Measurements from ENCODE around the gene NOP58. TPM values are rescaled to one million over a fixed set of nuclear protein-coding genes. Genes with fewer than 3 reads are reported as not detected.
"Not testable (repeated sequence)": the region's sequence is repeated elsewhere in the genome, so short reads cannot be mapped to it uniquely, and the experiment has no call there.

NOP58 gene
- total RNA-seq, 1 donor from 2014 or later, result 81.5 TPM

DNA sequence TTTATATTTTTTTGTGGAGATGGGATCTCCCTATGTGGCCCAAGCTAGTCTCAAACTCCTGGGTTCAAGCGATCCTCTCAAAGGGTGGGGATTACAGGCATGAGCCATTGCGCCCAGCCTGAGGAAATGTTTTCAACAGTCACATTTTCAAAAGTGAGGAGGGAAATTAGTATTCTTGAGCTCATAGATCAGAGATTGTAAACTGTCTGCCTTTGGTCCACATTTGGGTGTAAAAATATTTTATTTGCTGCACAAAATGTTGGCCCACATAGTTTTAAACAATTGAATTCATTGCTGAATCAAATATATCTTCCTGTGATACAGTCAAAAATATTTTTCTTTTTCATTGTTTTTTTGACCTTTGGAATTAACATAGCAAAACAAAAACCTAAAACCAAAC is 48.6 kb downstream of the NOP58 start:
- no peaks in the 10 kb centered on the region for H3K27me3 Mint-ChIP-seq (ENCODE audit: low read depth)
- no peaks in the 10 kb centered on the region for H3K9me3 Mint-ChIP-seq
- no peak for DNase-seq (ENCODE audit: low spot score in 2 of 2, unreplicated experiment in 2 of 2)
- TF ChIP-seq, protein P1, sequence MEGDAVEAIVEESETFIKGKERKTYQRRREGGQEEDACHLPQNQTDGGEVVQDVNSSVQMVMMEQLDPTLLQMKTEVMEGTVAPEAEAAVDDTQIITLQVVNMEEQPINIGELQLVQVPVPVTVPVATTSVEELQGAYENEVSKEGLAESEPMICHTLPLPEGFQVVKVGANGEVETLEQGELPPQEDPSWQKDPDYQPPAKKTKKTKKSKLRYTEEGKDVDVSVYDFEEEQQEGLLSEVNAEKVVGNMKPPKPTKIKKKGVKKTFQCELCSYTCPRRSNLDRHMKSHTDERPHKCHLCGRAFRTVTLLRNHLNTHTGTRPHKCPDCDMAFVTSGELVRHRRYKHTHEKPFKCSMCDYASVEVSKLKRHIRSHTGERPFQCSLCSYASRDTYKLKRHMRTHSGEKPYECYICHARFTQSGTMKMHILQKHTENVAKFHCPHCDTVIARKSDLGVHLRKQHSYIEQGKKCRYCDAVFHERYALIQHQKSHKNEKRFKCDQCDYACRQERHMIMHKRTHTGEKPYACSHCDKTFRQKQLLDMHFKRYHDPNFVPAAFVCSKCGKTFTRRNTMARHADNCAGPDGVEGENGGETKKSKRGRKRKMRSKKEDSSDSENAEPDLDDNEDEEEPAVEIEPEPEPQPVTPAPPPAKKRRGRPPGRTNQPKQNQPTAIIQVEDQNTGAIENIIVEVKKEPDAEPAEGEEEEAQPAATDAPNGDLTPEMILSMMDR (IDR thresholded peaks at IDR 0.05; ENCODE audit: unreplicated experiment), result no peak
- H3K4me1 Mint-ChIP-seq, result peaks cover 13% of the 10 kb centered on the region
- peaks cover 5% of the 10 kb centered on the region for H3K36me3 Mint-ChIP-seq
- H3K4me3 Mint-ChIP-seq, result no peak overlapping the region
- no peak overlapping the region for H3K27ac Mint-ChIP-seq

DNA sequence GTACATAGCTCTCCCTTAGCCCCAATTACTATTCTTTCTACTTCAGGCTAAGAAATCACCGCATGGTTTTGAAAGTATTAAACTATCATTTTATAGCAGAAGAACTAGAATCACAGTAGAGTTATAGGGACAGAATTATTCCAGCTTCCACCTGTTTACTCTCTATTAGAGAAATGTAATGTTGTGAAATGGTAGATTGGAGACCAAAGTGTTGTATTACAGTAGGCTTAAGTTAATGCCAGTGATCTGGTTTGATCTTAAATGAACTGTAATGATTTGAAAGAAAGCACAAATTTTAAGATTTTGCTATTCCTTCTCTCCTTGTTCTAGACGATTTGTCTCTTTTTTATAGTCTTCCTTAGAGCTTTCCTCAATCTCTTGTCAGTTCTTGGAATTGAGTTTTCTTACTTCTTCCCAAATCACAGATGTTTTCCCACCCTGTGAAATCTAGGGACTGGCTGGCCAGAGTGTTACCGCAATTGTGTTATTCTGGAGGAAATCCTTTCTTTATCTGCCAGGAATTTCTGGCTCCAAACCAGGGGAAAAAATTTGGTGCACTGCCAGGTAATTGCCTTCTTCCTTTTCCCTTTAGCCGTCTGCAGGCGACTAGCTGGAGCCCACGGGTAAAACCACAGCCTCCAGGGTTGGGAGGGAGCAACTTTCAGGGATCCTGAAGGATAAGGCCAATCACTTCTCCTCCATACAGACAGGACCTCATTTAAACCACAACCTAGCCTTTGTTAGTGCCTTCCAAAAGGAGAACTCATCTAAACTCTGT is 51.7 kb downstream of the NOP58 start:
- DNase-seq (ENCODE audit: low spot score in 2 of 2, unreplicated experiment in 2 of 2), result peak; percentile 47 to 74
- no peaks in the 10 kb centered on the region for H3K36me3 Mint-ChIP-seq

DNA sequence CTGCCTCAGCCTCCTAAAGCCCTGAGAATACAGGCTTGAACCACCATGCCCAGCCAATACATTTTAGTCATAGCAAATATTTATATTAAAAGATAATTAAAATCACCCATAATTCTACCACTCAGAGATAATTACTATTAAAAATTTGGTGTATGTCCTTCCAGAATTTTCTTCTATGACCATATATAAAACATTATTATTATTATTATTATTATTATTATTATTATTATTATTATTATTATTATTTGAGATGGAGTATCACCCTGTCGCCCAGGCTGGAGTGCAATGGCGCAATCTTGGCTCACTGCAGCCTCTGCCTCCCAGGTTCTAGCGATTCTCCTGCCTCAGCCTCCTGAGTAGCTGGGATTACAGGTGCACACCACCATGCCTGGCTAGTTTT is 54.8 kb downstream of the NOP58 start:
- not testable (repeated sequence) for DNase-seq (ENCODE audit: low spot score in 2 of 2, unreplicated experiment in 2 of 2); H3K9me3 Mint-ChIP-seq; H3K27me3 Mint-ChIP-seq (ENCODE audit: low read depth); H3K27ac Mint-ChIP-seq; H3K4me3 Mint-ChIP-seq
- Mint-ChIP-seq H3K36me3 (peaks cover 17% of the 10 kb centered on the region), H3K4me1 (peaks cover 13% of the 10 kb centered on the region)

More for the DNA sequence above, 51.7 kb downstream of the NOP58 start:
- Mint-ChIP-seq H3K27me3 (ENCODE audit: low read depth) (no peaks in the 10 kb centered on the region), H3K4me3 (no peak overlapping the region), H3K27ac (peak overlapping the region; percentile 86), H3K4me1 (peaks cover 13% of the 10 kb centered on the region), H3K9me3 (no peaks in the 10 kb centered on the region)
- TF ChIP-seq, protein P1 (IDR thresholded peaks at IDR 0.05; ENCODE audit: unreplicated experiment), result no peak

DNA sequence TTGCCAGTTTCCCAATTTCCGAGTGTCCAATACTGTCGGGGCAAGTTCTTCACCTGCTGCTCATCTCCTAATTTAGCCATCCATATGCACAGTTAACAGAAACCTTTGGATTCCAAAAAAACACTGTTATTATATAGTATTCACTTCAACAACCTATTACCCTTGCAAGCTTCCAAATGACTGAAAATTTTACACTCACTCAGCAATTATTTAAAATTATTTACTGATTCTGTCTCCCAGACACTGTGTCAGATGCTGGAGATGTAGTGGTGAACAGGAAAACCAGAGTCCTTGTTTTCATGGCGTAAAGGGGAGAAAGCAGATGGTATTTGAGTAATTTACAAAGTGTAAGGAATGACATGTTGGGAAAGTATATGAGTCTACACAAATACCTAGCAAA is 56.9 kb downstream of the NOP58 start:
- peaks cover 15% of the 10 kb centered on the region for H3K4me1 Mint-ChIP-seq
- no peak for DNase-seq (ENCODE audit: low spot score in 2 of 2, unreplicated experiment in 2 of 2)
- H3K36me3 Mint-ChIP-seq, result peaks cover 17% of the 10 kb centered on the region
- no peak overlapping the region for H3K4me3 Mint-ChIP-seq
- no peaks in the 10 kb centered on the region for H3K9me3 Mint-ChIP-seq
- H3K27me3 Mint-ChIP-seq (ENCODE audit: low read depth), result no peaks in the 10 kb centered on the region
- no peak overlapping the region for H3K27ac Mint-ChIP-seq
- TF ChIP-seq, protein P1 (IDR thresholded peaks at IDR 0.05; ENCODE audit: unreplicated experiment), result no peak

DNA sequence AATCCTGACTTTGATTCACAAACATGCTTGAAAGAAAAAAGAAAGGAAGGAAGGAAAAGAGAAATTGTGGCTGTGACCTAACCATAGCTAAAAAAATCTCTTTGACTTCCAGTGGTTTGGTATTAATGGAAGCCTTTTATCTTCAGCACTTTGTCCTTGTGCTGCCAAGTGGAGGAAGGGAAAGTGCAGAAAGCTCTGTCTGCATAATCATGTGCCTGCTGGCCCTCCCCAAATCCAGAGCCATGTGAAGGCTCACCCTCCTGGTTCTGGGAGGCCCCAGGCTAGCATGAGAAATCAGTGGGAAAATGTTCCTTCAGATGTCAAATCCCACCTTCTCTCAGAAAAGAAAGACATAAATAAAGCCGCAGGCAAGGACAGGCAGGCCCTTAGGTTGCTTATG is 62.3 kb downstream of the NOP58 start:
- peaks cover 15% of the 10 kb centered on the region for H3K36me3 Mint-ChIP-seq
- TF ChIP-seq, protein P1 (IDR thresholded peaks at IDR 0.05; ENCODE audit: unreplicated experiment), result no peak
- H3K27ac Mint-ChIP-seq, result peak overlapping the region; percentile 72
- no peak overlapping the region for H3K4me3 Mint-ChIP-seq
- DNase-seq (ENCODE audit: low spot score in 2 of 2, unreplicated experiment in 2 of 2), result no peak
- peaks cover 16% of the 10 kb centered on the region for H3K4me1 Mint-ChIP-seq
- no peaks in the 10 kb centered on the region for H3K9me3 Mint-ChIP-seq
- no peaks in the 10 kb centered on the region for H3K27me3 Mint-ChIP-seq (ENCODE audit: low read depth)

DNA sequence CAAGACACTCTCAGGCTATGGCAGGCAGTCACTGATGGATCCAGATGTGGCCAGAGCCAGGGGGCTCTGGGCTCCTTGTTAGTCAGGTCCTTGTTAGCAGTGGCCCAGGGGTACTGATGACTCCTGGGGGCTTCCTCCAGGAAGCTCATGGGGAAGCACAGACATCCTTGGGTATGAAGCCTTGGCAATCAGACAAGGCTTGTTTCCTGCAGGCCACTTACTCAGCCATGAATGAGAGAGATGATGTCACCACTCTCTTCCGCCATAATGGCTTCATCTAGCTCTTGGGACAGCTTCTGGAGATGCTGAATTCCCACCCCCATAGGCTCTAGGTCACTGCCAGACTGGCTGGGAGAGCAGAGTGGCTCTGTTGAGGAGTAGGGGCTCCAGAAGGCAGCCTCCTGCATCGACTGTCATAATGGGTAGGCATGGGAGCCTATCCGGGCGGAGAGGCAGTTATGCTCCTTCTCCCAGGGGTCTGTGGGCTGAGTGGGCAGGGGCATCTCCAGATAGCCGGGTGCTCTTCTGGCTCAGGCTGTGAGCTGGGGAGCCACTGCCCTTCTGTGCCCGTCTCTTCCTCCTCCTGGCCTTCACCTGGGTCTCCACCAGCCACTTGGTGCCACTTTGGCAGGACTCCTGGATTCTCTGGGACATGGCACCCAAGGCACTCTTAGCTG is 70.4 kb downstream of the NOP58 start:
- no peak for DNase-seq (ENCODE audit: low spot score in 2 of 2, unreplicated experiment in 2 of 2)
- Mint-ChIP-seq H3K27ac (no peak overlapping the region), H3K9me3 (no peaks in the 10 kb centered on the region), H3K27me3 (ENCODE audit: low read depth) (peaks cover 3% of the 10 kb centered on the region), H3K36me3 (no peaks in the 10 kb centered on the region), H3K4me3 (no peak overlapping the region), H3K4me1 (peaks cover 11% of the 10 kb centered on the region)
- TF ChIP-seq, protein P1 (IDR thresholded peaks at IDR 0.05; ENCODE audit: unreplicated experiment), result no peak

Data from mesothelial cell of epicardium (in vitro differentiated cells).